Measurements from ENCODE around the gene NKX3-2. TPM values are rescaled to one million over a fixed set of nuclear protein-coding genes. Genes with fewer than 3 reads are reported as not detected.

Gene NKX3-2
- total and polyA plus RNA-seq, 2 experiments from 2014 or later = under 0.01 TPM; not detected in 1

- H3K27ac ChIP-seq = no peak overlapping the region
- H3K4me3 ChIP-seq = peak overlapping the region; percentile 43
- 7% methylated on average over 43 to 54 of the region's 56 CpGs for WGBS, 2 experiments (ENCODE audit: low coverage in 1 of 2, low lambda C conversion rate in 2 of 2, missing lambda C conversion rate in 2 of 2)
- H3K4me1 ChIP-seq (ENCODE audit: insufficient read depth) = no peaks in the 10 kb centered on the region; the same call in 1 of the 2 replicates
- in situ Hi-C loops (cut with MboI) = no loop called here
- no peaks in the 10 kb centered on the region for H3F3A ChIP-seq (ENCODE audit: insufficient read depth)
- no peak overlapping the region for H3K4me2 ChIP-seq (ENCODE audit: unreplicated experiment)
- peaks cover 59% of the 10 kb centered on the region for H3K27me3 ChIP-seq (replicated peaks; ENCODE audit: insufficient read depth)
- TF ChIP-seq EZH2 (IDR thresholded peaks at IDR 0.05; ENCODE audit: insufficient read depth, poor library complexity, severe bottlenecking) (no peak), EZH2phosphoT487 (IDR thresholded peaks at IDR 0.05; ENCODE audit: insufficient read depth, low read depth) (no peak)
- no peaks in the 10 kb centered on the region for H3K9me2 ChIP-seq (ENCODE audit: insufficient read depth)
- no peaks in the 10 kb centered on the region for H4K20me1 ChIP-seq (ENCODE audit: insufficient read depth)
- no peak overlapping the region for H3K9ac ChIP-seq
- H3K9me3 ChIP-seq (ENCODE audit: low read depth) = no peaks in the 10 kb centered on the region
- H3K36me3 ChIP-seq (ENCODE audit: low read depth) = no peaks in the 10 kb centered on the region
- peak overlapping the region; percentile 61 for H2AFZ ChIP-seq
- DNase-seq = no peak
- no peaks in the 10 kb centered on the region for H3K79me2 ChIP-seq (ENCODE audit: insufficient read depth)
These were observed 3.3 kb upstream of the NKX3-2 start for GRCh38 chr4:13547485-13548041.

GRCh38 chr4:13546941-13547484 lies 2.7 kb upstream of the NKX3-2 start:
- Histone ChIP-seq H3K9me2 (ENCODE audit: insufficient read depth) (no peaks in the 10 kb centered on the region), H3K4me3 (peak overlapping the region; percentile 43), H3K4me2 (ENCODE audit: unreplicated experiment) (no peak overlapping the region), H3K36me3 (ENCODE audit: low read depth) (no peaks in the 10 kb centered on the region), H3F3A (ENCODE audit: insufficient read depth) (no peaks in the 10 kb centered on the region), H3K27me3 (replicated peaks; ENCODE audit: insufficient read depth) (peaks cover 59% of the 10 kb centered on the region), H3K27ac (no peak overlapping the region), H3K79me2 (ENCODE audit: insufficient read depth) (no peaks in the 10 kb centered on the region), H3K9me3 (ENCODE audit: low read depth) (no peaks in the 10 kb centered on the region), H2AFZ (peak overlapping the region; percentile 61; the same call in 1 of the 2 replicates), H3K4me1 (ENCODE audit: insufficient read depth) (no peaks in the 10 kb centered on the region; the same call in 1 of the 2 replicates), H3K9ac (no peak overlapping the region), H4K20me1 (ENCODE audit: insufficient read depth) (no peaks in the 10 kb centered on the region)
- no peak for DNase-seq
- peak; percentile 98 for TF ChIP-seq EZH2 (IDR thresholded peaks at IDR 0.05; ENCODE audit: insufficient read depth, poor library complexity, severe bottlenecking)
- TF ChIP-seq EZH2phosphoT487 (IDR thresholded peaks at IDR 0.05; ENCODE audit: insufficient read depth, low read depth) = no peak; the same call in 1 of the 2 replicates
- 14 to 17% methylated on average over 43 to 51 of the region's 54 CpGs for WGBS, 2 experiments (ENCODE audit: low coverage in 1 of 2, low lambda C conversion rate in 2 of 2, missing lambda C conversion rate in 2 of 2)
- in situ Hi-C loops (cut with MboI) = no loop called here

- Histone ChIP-seq H3K9ac (no peak overlapping the region), H3K36me3 (ENCODE audit: low read depth) (no peaks in the 10 kb centered on the region), H3K4me3 (no peak overlapping the region), H3F3A (ENCODE audit: insufficient read depth) (no peaks in the 10 kb centered on the region), H3K4me1 (ENCODE audit: insufficient read depth) (no peaks in the 10 kb centered on the region; the same call in 1 of the 2 replicates), H3K27ac (no peak overlapping the region), H3K79me2 (ENCODE audit: insufficient read depth) (no peaks in the 10 kb centered on the region), H3K9me2 (ENCODE audit: insufficient read depth) (no peaks in the 10 kb centered on the region), H2AFZ (no peak overlapping the region), H4K20me1 (ENCODE audit: insufficient read depth) (no peaks in the 10 kb centered on the region), H3K9me3 (ENCODE audit: low read depth) (no peaks in the 10 kb centered on the region), H3K4me2 (ENCODE audit: unreplicated experiment) (no peak overlapping the region), H3K27me3 (replicated peaks; ENCODE audit: insufficient read depth) (peaks cover 63% of the 10 kb centered on the region)
- TF ChIP-seq EZH2 (IDR thresholded peaks at IDR 0.05; ENCODE audit: insufficient read depth, poor library complexity, severe bottlenecking) (no peak), EZH2phosphoT487 (IDR thresholded peaks at IDR 0.05; ENCODE audit: insufficient read depth, low read depth) (no peak)
- no peak for DNase-seq
- in situ Hi-C loops (cut with MboI) = no loop called here
- WGBS, 2 experiments (ENCODE audit: low coverage in 1 of 2, low lambda C conversion rate in 2 of 2, missing lambda C conversion rate in 2 of 2) = 56 to 59% methylated on average over 18 of the region's 18 CpGs
These were observed 2.0 kb upstream of the NKX3-2 start for GRCh38 chr4:13546142-13546940.

- peak overlapping the region; percentile 83 for H3K4me3 ChIP-seq
- WGBS, 2 experiments (ENCODE audit: low coverage in 1 of 2, low lambda C conversion rate in 2 of 2, missing lambda C conversion rate in 2 of 2) = 4 to 7% methylated on average over 8 of the region's 8 CpGs
- no peak overlapping the region for H3K9ac ChIP-seq
- no peaks in the 10 kb centered on the region for H3K36me3 ChIP-seq (ENCODE audit: low read depth)
- H3K79me2 ChIP-seq (ENCODE audit: insufficient read depth) = no peaks in the 10 kb centered on the region
- no peak overlapping the region for H3K27ac ChIP-seq
- in situ Hi-C loops (cut with MboI) = no loop called here
- no peak for DNase-seq
- no peaks in the 10 kb centered on the region for H3K9me2 ChIP-seq (ENCODE audit: insufficient read depth)
- peak overlapping the region; percentile 84 for H2AFZ ChIP-seq
- H3K4me2 ChIP-seq (ENCODE audit: unreplicated experiment) = peak overlapping the region; percentile 91
- no peaks in the 10 kb centered on the region; the same call in 1 of the 2 replicates for H3K4me1 ChIP-seq (ENCODE audit: insufficient read depth)
- no peaks in the 10 kb centered on the region for H3F3A ChIP-seq (ENCODE audit: insufficient read depth)
- no peaks in the 10 kb centered on the region for H3K9me3 ChIP-seq (ENCODE audit: low read depth)
- H4K20me1 ChIP-seq (ENCODE audit: insufficient read depth) = no peaks in the 10 kb centered on the region
- TF ChIP-seq EZH2 (IDR thresholded peaks at IDR 0.05; ENCODE audit: insufficient read depth, poor library complexity, severe bottlenecking) (no peak), EZH2phosphoT487 (IDR thresholded peaks at IDR 0.05; ENCODE audit: insufficient read depth, low read depth) (no peak)
- peaks cover 67% of the 10 kb centered on the region for H3K27me3 ChIP-seq (replicated peaks; ENCODE audit: insufficient read depth)
These were observed 1.1 kb upstream of the NKX3-2 start for GRCh38 chr4:13545394-13545808.
